ENCODE data around the gene PPBP. TPM values are rescaled to one million over a fixed set of nuclear protein-coding genes. Genes with fewer than 3 reads are reported as not detected.

The PPBP gene
- total RNA-seq, 1 experiment from 2014 or later = not detected

GRCh38 chr4:73936969-73937368, 51.0 kb downstream of the PPBP start:
- Mint-ChIP-seq H3K4me1 (no peaks in the 10 kb centered on the region), H3K4me3 (no peak overlapping the region), H3K9me3 (no peaks in the 10 kb centered on the region), H3K27ac (no peak overlapping the region), H3K36me3 (no peaks in the 10 kb centered on the region), H3K27me3 (ENCODE audit: low read depth) (peaks cover 68% of the 10 kb centered on the region)
- DNase-seq (ENCODE audit: low spot score) = no peak
- CTCF ChIA-PET = no interaction called here
- no peak for ATAC-seq
- POLR2A ChIA-PET = no interaction called here
- TF ChIP-seq FOXK1 (CRISPR knock-in tag; IDR thresholded peaks at IDR 0.05) (no peak), STAT6 (CRISPR knock-in tag; conservative IDR thresholded peaks at IDR 0.05; ENCODE audit: low read depth) (no peak), FOXJ3 (CRISPR knock-in tag; IDR thresholded peaks at IDR 0.05; ENCODE audit: borderline replicate concordance) (no peak), ELF4 (CRISPR knock-in tag; IDR thresholded peaks at IDR 0.05; ENCODE audit: low read depth) (no peak), NFATC4 (CRISPR knock-in tag; IDR thresholded peaks at IDR 0.05) (no peak), ATF2 (CRISPR knock-in tag; IDR thresholded peaks at IDR 0.05; ENCODE audit: borderline replicate concordance, low read depth) (no peak)
- TF ChIP-seq, protein P1, sequence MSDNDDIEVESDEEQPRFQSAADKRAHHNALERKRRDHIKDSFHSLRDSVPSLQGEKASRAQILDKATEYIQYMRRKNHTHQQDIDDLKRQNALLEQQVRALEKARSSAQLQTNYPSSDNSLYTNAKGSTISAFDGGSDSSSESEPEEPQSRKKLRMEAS (CRISPR knock-in tag; IDR thresholded peaks at IDR 0.05) = no peak
- TF ChIP-seq, protein P2, sequence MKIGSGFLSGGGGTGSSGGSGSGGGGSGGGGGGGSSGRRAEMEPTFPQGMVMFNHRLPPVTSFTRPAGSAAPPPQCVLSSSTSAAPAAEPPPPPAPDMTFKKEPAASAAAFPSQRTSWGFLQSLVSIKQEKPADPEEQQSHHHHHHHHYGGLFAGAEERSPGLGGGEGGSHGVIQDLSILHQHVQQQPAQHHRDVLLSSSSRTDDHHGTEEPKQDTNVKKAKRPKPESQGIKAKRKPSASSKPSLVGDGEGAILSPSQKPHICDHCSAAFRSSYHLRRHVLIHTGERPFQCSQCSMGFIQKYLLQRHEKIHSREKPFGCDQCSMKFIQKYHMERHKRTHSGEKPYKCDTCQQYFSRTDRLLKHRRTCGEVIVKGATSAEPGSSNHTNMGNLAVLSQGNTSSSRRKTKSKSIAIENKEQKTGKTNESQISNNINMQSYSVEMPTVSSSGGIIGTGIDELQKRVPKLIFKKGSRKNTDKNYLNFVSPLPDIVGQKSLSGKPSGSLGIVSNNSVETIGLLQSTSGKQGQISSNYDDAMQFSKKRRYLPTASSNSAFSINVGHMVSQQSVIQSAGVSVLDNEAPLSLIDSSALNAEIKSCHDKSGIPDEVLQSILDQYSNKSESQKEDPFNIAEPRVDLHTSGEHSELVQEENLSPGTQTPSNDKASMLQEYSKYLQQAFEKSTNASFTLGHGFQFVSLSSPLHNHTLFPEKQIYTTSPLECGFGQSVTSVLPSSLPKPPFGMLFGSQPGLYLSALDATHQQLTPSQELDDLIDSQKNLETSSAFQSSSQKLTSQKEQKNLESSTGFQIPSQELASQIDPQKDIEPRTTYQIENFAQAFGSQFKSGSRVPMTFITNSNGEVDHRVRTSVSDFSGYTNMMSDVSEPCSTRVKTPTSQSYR (CRISPR knock-in tag; IDR thresholded peaks at IDR 0.05) = no peak
- TF ChIP-seq, protein P3, sequence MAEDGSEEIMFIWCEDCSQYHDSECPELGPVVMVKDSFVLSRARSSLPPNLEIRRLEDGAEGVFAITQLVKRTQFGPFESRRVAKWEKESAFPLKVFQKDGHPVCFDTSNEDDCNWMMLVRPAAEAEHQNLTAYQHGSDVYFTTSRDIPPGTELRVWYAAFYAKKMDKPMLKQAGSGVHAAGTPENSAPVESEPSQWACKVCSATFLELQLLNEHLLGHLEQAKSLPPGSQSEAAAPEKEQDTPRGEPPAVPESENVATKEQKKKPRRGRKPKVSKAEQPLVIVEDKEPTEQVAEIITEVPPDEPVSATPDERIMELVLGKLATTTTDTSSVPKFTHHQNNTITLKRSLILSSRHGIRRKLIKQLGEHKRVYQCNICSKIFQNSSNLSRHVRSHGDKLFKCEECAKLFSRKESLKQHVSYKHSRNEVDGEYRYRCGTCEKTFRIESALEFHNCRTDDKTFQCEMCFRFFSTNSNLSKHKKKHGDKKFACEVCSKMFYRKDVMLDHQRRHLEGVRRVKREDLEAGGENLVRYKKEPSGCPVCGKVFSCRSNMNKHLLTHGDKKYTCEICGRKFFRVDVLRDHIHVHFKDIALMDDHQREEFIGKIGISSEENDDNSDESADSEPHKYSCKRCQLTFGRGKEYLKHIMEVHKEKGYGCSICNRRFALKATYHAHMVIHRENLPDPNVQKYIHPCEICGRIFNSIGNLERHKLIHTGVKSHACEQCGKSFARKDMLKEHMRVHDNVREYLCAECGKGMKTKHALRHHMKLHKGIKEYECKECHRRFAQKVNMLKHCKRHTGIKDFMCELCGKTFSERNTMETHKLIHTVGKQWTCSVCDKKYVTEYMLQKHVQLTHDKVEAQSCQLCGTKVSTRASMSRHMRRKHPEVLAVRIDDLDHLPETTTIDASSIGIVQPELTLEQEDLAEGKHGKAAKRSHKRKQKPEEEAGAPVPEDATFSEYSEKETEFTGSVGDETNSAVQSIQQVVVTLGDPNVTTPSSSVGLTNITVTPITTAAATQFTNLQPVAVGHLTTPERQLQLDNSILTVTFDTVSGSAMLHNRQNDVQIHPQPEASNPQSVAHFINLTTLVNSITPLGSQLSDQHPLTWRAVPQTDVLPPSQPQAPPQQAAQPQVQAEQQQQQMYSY (CRISPR knock-in tag; IDR thresholded peaks at IDR 0.05) = no peak
- TF ChIP-seq, protein P4, sequence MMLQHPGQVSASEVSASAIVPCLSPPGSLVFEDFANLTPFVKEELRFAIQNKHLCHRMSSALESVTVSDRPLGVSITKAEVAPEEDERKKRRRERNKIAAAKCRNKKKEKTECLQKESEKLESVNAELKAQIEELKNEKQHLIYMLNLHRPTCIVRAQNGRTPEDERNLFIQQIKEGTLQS (CRISPR knock-in tag; conservative IDR thresholded peaks at IDR 0.05) = no peak

Other genes starting within 250 kb of the PPBP start
- gene CXCL8, start 247.6 kb downstream of the PPBP start, total RNA-seq (2021) = not detected in 3 replicates
- 3.8 to 4.9 TPM (median 4.4 TPM) in 3 replicates for gene CXCL6, start 151.5 kb downstream of the PPBP start, total RNA-seq (2021)
- not detected in 3 replicates for gene PF4V1, start 134.9 kb downstream of the PPBP start, total RNA-seq (2021)
- 0.85 to 1.4 TPM (median 1.4 TPM) in 3 replicates for gene CXCL1, start 118.8 kb downstream of the PPBP start, total RNA-seq (2021)
- gene PF4, start 6.2 kb downstream of the PPBP start, total RNA-seq (2021) = 1.2 to 3.9 TPM (median 3.6 TPM) in 3 replicates
- 3.6 to 8.8 TPM (median 8.1 TPM) in 3 replicates for gene CXCL5, start 10.5 kb upstream of the PPBP start, total RNA-seq (2021)
- 3.5 to 7.7 TPM (median 7.0 TPM) in 3 replicates for gene CXCL3, start 50.5 kb upstream of the PPBP start, total RNA-seq (2021)
- 1.4 to 1.9 TPM (median 1.7 TPM) in 3 replicates for gene CXCL2, start 111.0 kb upstream of the PPBP start, total RNA-seq (2021)
- gene MTHFD2L, start 169.9 kb upstream of the PPBP start, total RNA-seq (2021) = 9.4 to 10.6 TPM (median 10.5 TPM) in 3 replicates